ENCODE results near the gene AMFR.

DNA sequence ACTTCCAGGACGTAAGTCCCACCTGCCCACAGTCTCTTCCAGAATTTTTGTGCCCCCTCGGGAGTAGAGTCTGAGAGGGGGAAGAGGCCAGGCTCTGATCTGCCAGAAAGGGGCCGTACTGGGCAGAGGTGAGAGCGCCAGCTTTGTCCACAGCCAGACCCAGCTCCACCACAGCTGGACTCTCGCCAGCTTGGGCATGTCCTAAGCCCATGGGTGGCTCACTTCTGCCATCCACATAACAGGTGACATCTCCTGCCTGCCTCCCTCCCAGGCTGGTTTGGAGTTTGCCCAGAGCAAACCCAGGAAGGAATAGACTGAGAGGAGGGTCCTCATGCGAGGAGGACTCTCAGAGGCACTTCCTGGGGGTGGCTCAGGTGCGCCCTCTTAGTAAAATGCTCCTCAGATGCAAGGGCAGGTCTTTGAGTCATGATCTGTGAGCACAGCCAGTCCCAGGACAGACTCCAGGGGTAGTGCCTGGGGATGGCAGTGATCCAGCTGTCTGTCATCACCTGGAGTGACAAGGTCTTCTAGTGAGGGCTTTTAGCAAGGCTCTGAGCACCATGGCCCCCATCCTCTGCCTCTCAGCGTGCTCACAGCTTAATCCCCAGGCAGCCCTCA lies 89.2 kb downstream of the AMFR start:
- TF ChIP-seq, protein P1, sequence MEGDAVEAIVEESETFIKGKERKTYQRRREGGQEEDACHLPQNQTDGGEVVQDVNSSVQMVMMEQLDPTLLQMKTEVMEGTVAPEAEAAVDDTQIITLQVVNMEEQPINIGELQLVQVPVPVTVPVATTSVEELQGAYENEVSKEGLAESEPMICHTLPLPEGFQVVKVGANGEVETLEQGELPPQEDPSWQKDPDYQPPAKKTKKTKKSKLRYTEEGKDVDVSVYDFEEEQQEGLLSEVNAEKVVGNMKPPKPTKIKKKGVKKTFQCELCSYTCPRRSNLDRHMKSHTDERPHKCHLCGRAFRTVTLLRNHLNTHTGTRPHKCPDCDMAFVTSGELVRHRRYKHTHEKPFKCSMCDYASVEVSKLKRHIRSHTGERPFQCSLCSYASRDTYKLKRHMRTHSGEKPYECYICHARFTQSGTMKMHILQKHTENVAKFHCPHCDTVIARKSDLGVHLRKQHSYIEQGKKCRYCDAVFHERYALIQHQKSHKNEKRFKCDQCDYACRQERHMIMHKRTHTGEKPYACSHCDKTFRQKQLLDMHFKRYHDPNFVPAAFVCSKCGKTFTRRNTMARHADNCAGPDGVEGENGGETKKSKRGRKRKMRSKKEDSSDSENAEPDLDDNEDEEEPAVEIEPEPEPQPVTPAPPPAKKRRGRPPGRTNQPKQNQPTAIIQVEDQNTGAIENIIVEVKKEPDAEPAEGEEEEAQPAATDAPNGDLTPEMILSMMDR (IDR thresholded peaks at IDR 0.05), result no peak
- no peak for TF ChIP-seq POLR2A (IDR thresholded peaks at IDR 0.05)

All from suprapubic skin (tissue), 3 donors.